Neural cell (in vitro differentiated cells): Measurements from ENCODE around the gene PPIC. TPM values are rescaled to one million over a fixed set of nuclear protein-coding genes. Genes with fewer than 3 reads are reported as not detected.

ENCODE experiments used
- H2AFZ ChIP-seq: fragments of 200-600, 300-800 bp; sonication (generic), shearing (Covaris generic); 2 replicates; pipeline ENCODE4 v1.6.0; 2014; ENCODE audit warnings: low read depth, mild to moderate bottlenecking, antibody characterized with exemption, low read length, moderate library complexity
- H3F3A ChIP-seq: fragments of 200-600 bp; shearing (Covaris generic); 2 replicates; pipeline ENCODE4 v1.6.1; 2016; ENCODE audit warnings: mild to moderate bottlenecking, moderate library complexity, mixed read lengths, antibody characterized with exemption, low read length; ENCODE audit not compliant: insufficient read depth, poor library complexity, severe bottlenecking
- H3K27ac ChIP-seq: fragments of 200-600, 300-800 bp; sonication (generic), shearing (Covaris generic); 2 replicates; pipeline ENCODE4 v1.5.1; 2014; ENCODE audit warnings: mild to moderate bottlenecking, low read length, moderate library complexity
- H3K27me3 ChIP-seq: fragments of 300-800, 200-600 bp; sonication (generic), shearing (Covaris generic); 2 replicates; pipeline ENCODE4 v1.6.0; 2014; ENCODE audit warnings: mild to moderate bottlenecking, low read depth, low read length, moderate library complexity; ENCODE audit not compliant: insufficient read depth
- H3K36me3 ChIP-seq: fragments of 300-800, 200-600 bp; sonication (generic), shearing (Covaris generic); 2 replicates; pipeline ENCODE4 v1.5.1; 2014; ENCODE audit warnings: mild to moderate bottlenecking, antibody characterized with exemption, low read length, moderate library complexity; ENCODE audit not compliant: insufficient read depth
- H3K4me2 ChIP-seq: fragments of 300-800, 200-600 bp; sonication (generic), shearing (Covaris generic); 2 replicates; pipeline ENCODE4 v1.6.0; 2014; ENCODE audit warnings: mild to moderate bottlenecking, low read length
- H3K4me3 ChIP-seq: fragments of 300-800, 200-600 bp; sonication (generic), shearing (Covaris generic); 2 replicates; pipeline ENCODE4 v1.5.1; 2014; ENCODE audit warnings: mild to moderate bottlenecking, low read length, moderate library complexity
- H3K79me2 ChIP-seq: fragments of 200-600 bp; shearing (Covaris generic); replicated peaks from 2 replicates; pipeline ENCODE4 v1.6.0; 2014; ENCODE audit warnings: mild to moderate bottlenecking, low read length, moderate library complexity; ENCODE audit not compliant: insufficient read depth
- H3K9ac ChIP-seq: fragments of 300-800, 200-600 bp; sonication (generic), shearing (Covaris generic); 2 replicates; pipeline ENCODE4 v1.6.1; 2016; ENCODE audit warnings: mild to moderate bottlenecking, low read length, mixed read lengths
- H3K9me2 ChIP-seq: fragments of 200-600 bp; shearing (Covaris generic); 2 replicates; pipeline ENCODE4 v1.6.1; 2016; ENCODE audit warnings: mild to moderate bottlenecking, low read length, mixed read lengths; ENCODE audit not compliant: insufficient read depth
- H3K9me3 ChIP-seq: fragments of 200-600, 300-800 bp; sonication (generic), shearing (Covaris generic); 2 replicates; pipeline ENCODE4 v1.6.1; 2016; ENCODE audit warnings: mild to moderate bottlenecking, mixed run types, low read length, moderate library complexity, mixed read lengths
- H4K20me1 ChIP-seq: fragments of 200-600 bp; shearing (Covaris generic); 2 replicates; pipeline ENCODE4 v1.6.1; 2016; ENCODE audit warnings: mild to moderate bottlenecking, mixed run types; ENCODE audit not compliant: insufficient read depth
- CTCF ChIP-seq: fragments of 450-650 bp; IDR thresholded peaks from 2 replicates; pipeline ENCODE4 v1.5.1; 2014; ENCODE audit warnings: antibody characterized with exemption, mild to moderate bottlenecking, moderate library complexity; ENCODE audit not compliant: poor library complexity, severe bottlenecking
- EP300 ChIP-seq: fragments of 450-650 bp; conservative IDR thresholded peaks from 2 replicates; pipeline ENCODE4 v1.6.1; 2014; ENCODE audit warnings: antibody characterized with exemption, mild to moderate bottlenecking, moderate library complexity; ENCODE audit not compliant: poor library complexity, severe bottlenecking
- EZH2 ChIP-seq: fragments of 200-600, 300-800 bp; shearing (Covaris generic), sonication (generic); IDR thresholded peaks from 2 replicates; pipeline ENCODE4 v1.6.1; 2014; ENCODE audit warnings: antibody characterized with exemption, low read length, borderline replicate concordance, mild to moderate bottlenecking; ENCODE audit not compliant: insufficient read depth, poor library complexity, severe bottlenecking
- MXI1 ChIP-seq: fragments of 450-650 bp; conservative IDR thresholded peaks from 2 replicates; pipeline ENCODE4 v1.6.1; 2014; ENCODE audit warnings: antibody characterized with exemption, mild to moderate bottlenecking; ENCODE audit not compliant: poor library complexity, severe bottlenecking
- POLR2AphosphoS5 ChIP-seq: IDR thresholded peaks from 2 replicates; pipeline ENCODE4 v1.6.1; 2012
- RAD21 ChIP-seq: fragments of 450-650 bp; conservative IDR thresholded peaks from 2 replicates; pipeline ENCODE4 v1.6.1; 2014; ENCODE audit warnings: antibody characterized with exemption, mild to moderate bottlenecking, moderate library complexity
- REST ChIP-seq: IDR thresholded peaks from 2 replicates; pipeline ENCODE4 v1.6.1; 2012; ENCODE audit warnings: borderline replicate concordance
- SMC3 ChIP-seq: fragments of 450-650 bp; conservative IDR thresholded peaks from 2 replicates; pipeline ENCODE4 v1.6.1; 2014; ENCODE audit warnings: antibody characterized with exemption, mild to moderate bottlenecking, moderate library complexity; ENCODE audit not compliant: poor library complexity
- TAF1 ChIP-seq: IDR thresholded peaks from 2 replicates; pipeline ENCODE4 v1.6.1; 2012; ENCODE audit warnings: low read depth
- polyA plus RNA-seq: library from polyadenylated mRNA; depleted of rRNA; stranded (reverse); fragments of >200 nt; gene quantifications from 2 replicates; pipeline ENCODE4 v1.2.3, GENCODE V29; 2014

The PPIC gene
- polyA plus RNA-seq, 1 donor from 2014 or later: not detected

- no peaks in the 10 kb centered on the region for H3K9me3 ChIP-seq
- no peak overlapping the region for H2AFZ ChIP-seq
- H3K9me2 ChIP-seq: no peaks in the 10 kb centered on the region
- no peaks in the 10 kb centered on the region for H3K27me3 ChIP-seq
- H4K20me1 ChIP-seq: no peaks in the 10 kb centered on the region
- no peaks in the 10 kb centered on the region for H3F3A ChIP-seq
- H3K4me2 ChIP-seq: no peak overlapping the region
- no peak for TF ChIP-seq SMC3
- no peak for TF ChIP-seq RAD21
- TF ChIP-seq CTCF: no peak
- no peak for TF ChIP-seq REST
- no peak for TF ChIP-seq EZH2
- TF ChIP-seq MXI1: no peak
- no peak for TF ChIP-seq POLR2AphosphoS5
- TF ChIP-seq EP300: no peak
- TF ChIP-seq TAF1: no peak
- no peaks in the 10 kb centered on the region for H3K79me2 ChIP-seq
- H3K27ac ChIP-seq: no peak overlapping the region
- no peak overlapping the region for H3K4me3 ChIP-seq
- H3K36me3 ChIP-seq: no peaks in the 10 kb centered on the region
- no peak overlapping the region for H3K9ac ChIP-seq
Observed at GRCh38 chr5:122982376-122982775, 54.1 kb downstream of the PPIC start.

- TF ChIP-seq POLR2AphosphoS5 (no peak), REST (no peak), MXI1 (no peak), SMC3 (no peak), CTCF (no peak), EP300 (no peak), RAD21 (no peak), TAF1 (no peak)
- Histone ChIP-seq H3K27me3 (no peaks in the 10 kb centered on the region), H3F3A (no peaks in the 10 kb centered on the region), H3K36me3 (no peaks in the 10 kb centered on the region), H3K9me3 (no peaks in the 10 kb centered on the region), H4K20me1 (no peaks in the 10 kb centered on the region), H3K4me3 (no peak overlapping the region), H3K27ac (no peak overlapping the region), H3K9ac (no peak overlapping the region), H2AFZ (no peak overlapping the region), H3K9me2 (no peaks in the 10 kb centered on the region), H3K79me2 (no peaks in the 10 kb centered on the region), H3K4me2 (no peak overlapping the region)
Observed at GRCh38 chr5:122981846-122982245, 54.7 kb downstream of the PPIC start.
